ENCODE results near the gene PPP1R27.

- no peak for TF ChIP-seq CTCF (IDR thresholded peaks at IDR 0.05)
- TF ChIP-seq EP300 (IDR thresholded peaks at IDR 0.05) = no peak
- no peak for TF ChIP-seq POLR2A (IDR thresholded peaks at IDR 0.05)
Measured at GRCh38 chr17:81878294-81878693, 43.4 kb upstream of the PPP1R27 start.

Data from ovary (tissue), 3 donors.